Esophagus muscularis mucosa (tissue), 4 donors: ENCODE results near the gene ZNF397. TPM values are rescaled to one million over a fixed set of nuclear protein-coding genes. Genes with fewer than 3 reads are reported as not detected.

ENCODE experiments used
- DNase-seq: peaks from one replicate; pipeline ENCODE4 v3.0.0-alpha.2; 2017; ENCODE audit errors: extremely low spot score
- H3K27ac ChIP-seq, 4 donors: fragments of 200-600 bp; sonication (generic); replicated peaks in 1 of 4; 1 replicate in 3 of 4; 2 replicates in 1 of 4; pipeline ENCODE4 v1.5.1; 2016 to 2019; ENCODE audit warnings: mild to moderate bottlenecking in 1 of 4
- H3K27me3 ChIP-seq, 4 donors: fragments of 200-600 bp; sonication (generic); one replicate each; pipeline versions ENCODE4 v1.5.1 to v1.6.0; 2016 to 2019
- H3K36me3 ChIP-seq, 4 donors: fragments of 200-600 bp; sonication (generic); one replicate each; pipeline ENCODE4 v1.5.1; 2016 to 2019
- H3K4me1 ChIP-seq, 4 donors: fragments of 200-600 bp; sonication (generic); one replicate each; pipeline ENCODE4 v1.5.1; 2016 to 2019
- H3K4me3 ChIP-seq, 4 donors: fragments of 200-600 bp; sonication (generic); 1 replicate in 2 of 4; 2 replicates in 2 of 4; pipeline ENCODE4 v1.5.1; 2016 to 2019; ENCODE audit warnings: mild to moderate bottlenecking in 4 of 4, moderate library complexity in 1 of 4
- H3K9me3 ChIP-seq, 4 donors: fragments of 200-600 bp; sonication (generic); 1 replicate in 3 of 4; 2 replicates in 1 of 4; pipeline ENCODE4 v1.5.1; 2016 to 2019
- CTCF ChIP-seq, 3 experiments: fragments of 200-600 bp in 2 of 3; fragments of 450-650 bp in 1 of 3; sonication (generic) in 2 of 3; IDR thresholded peaks; one replicate each; pipeline ENCODE4 v1.5.1; 2017 to 2019; ENCODE audit warnings: antibody characterized with exemption in 3 of 3, mild to moderate bottlenecking in 2 of 3, moderate library complexity in 1 of 3
- EP300 ChIP-seq: sonication (generic); formaldehyde crosslinking; IDR thresholded peaks from one replicate; pipeline ENCODE4 v1.6.1; 2017; ENCODE audit warnings: antibody characterized with exemption
- POLR2A ChIP-seq: fragments of 450-650 bp; IDR thresholded peaks from one replicate; pipeline ENCODE4 v1.6.1; 2017; ENCODE audit warnings: antibody characterized with exemption, moderate library complexity, mild to moderate bottlenecking, low read depth
- POLR2AphosphoS5 ChIP-seq, 2 donors: sonication (generic); formaldehyde crosslinking; IDR thresholded peaks; one replicate each; pipeline ENCODE4 v1.6.1; 2017; ENCODE audit warnings: antibody characterized with exemption in 2 of 2
- WGBS: methylation state at CpG from one replicate; pipeline ENCODE4 v1.1.5; 2018; 5-methylcytosine and 5-hydroxymethylcytosine counted together
- intact Hi-C: fragments of 100-400 bp; cut with DNase I; formaldehyde crosslinking; loops from one replicate; pipeline ENCODE4 v1.15.1; 2023
- total RNA-seq, 4 donors: library from RNA; depleted of rRNA; stranded (reverse); fragments of >200 nt; gene quantifications; one replicate each; pipeline versions ENCODE4 v1.1.0 to v1.2.1, GENCODE V29; 2016

The ZNF397 gene
- total RNA-seq, 4 donors from 2014 or later = 22.2 to 27.8 (median 24.9) TPM

- H3K4me3 ChIP-seq = no peak overlapping the region
- no peak for DNase-seq
- peaks cover 10 to 23% (median 22%) of the 10 kb centered on the region in 4 donors for H3K4me1 ChIP-seq
- intact Hi-C loops = loop anchor here (5.0 to 10.0 kb wide), 2 partner anchors 53 to 240 kb away; no protein-coding TSS in a partner anchor
- peaks cover 58 to 71% (median 64%) of the 10 kb centered on the region in 4 donors for H3K36me3 ChIP-seq
- no peaks in the 10 kb centered on the region for H3K27me3 ChIP-seq
- H3K9me3 ChIP-seq = no peaks in the 10 kb centered on the region
- no peak overlapping the region for H3K27ac ChIP-seq
- TF ChIP-seq CTCF (IDR thresholded peaks at IDR 0.05) (no peak), POLR2AphosphoS5 (IDR thresholded peaks at IDR 0.05) (no peak), POLR2A (no peak), EP300 (no peak)
- 94% methylated on average over 4 of the region's 4 CpGs for WGBS
Measured at GRCh38 chr18:35244671-35245070, 3.8 kb downstream of the ZNF397 start.

- DNase-seq = no peak
Measured at GRCh38 chr18:35245719-35246317, 5.0 kb downstream of the ZNF397 start.

GRCh38 chr18:35246831-35247230, 6.0 kb downstream of the ZNF397 start:
- Histone ChIP-seq H3K4me1 (peaks cover 10 to 16% (median 14%) of the 10 kb centered on the region in 4 donors), H3K27me3 (no peaks in the 10 kb centered on the region), H3K9me3 (no peaks in the 10 kb centered on the region), H3K36me3 (peaks cover 58 to 87% (median 75%) of the 10 kb centered on the region in 4 donors), H3K4me3 (no peak overlapping the region), H3K27ac (peak overlapping the region in 1 of 4 donors; percentile 7)
- TF ChIP-seq CTCF (IDR thresholded peaks at IDR 0.05) (no peak), EP300 (no peak), POLR2A (no peak), POLR2AphosphoS5 (IDR thresholded peaks at IDR 0.05) (no peak)
- no peak for DNase-seq
- intact Hi-C loops = loop anchor here (5.0 to 10.0 kb wide), 2 partner anchors 50 to 242 kb away; no protein-coding TSS in a partner anchor

More at GRCh38 chr18:35245719-35246317, 5.0 kb downstream of the ZNF397 start:
- 99% methylated on average over 4 of the region's 4 CpGs for WGBS
- H3K4me3 ChIP-seq = no peak overlapping the region
- no peaks in the 10 kb centered on the region for H3K9me3 ChIP-seq
- TF ChIP-seq CTCF (IDR thresholded peaks at IDR 0.05) (no peak), EP300 (no peak), POLR2AphosphoS5 (IDR thresholded peaks at IDR 0.05) (no peak), POLR2A (no peak)
- H3K4me1 ChIP-seq = peaks cover 10 to 19% (median 18%) of the 10 kb centered on the region in 4 donors
- intact Hi-C loops = loop anchor here (5.0 to 10.0 kb wide), 2 partner anchors 51 to 241 kb away; no protein-coding TSS in a partner anchor
- H3K27me3 ChIP-seq = no peaks in the 10 kb centered on the region
- no peak overlapping the region for H3K27ac ChIP-seq
- H3K36me3 ChIP-seq = peaks cover 58 to 83% (median 70%) of the 10 kb centered on the region in 4 donors

- Histone ChIP-seq H3K4me1 (peaks cover 3 to 8% (median 6%) of the 10 kb centered on the region in 4 donors), H3K4me3 (no peak overlapping the region), H3K27me3 (no peaks in the 10 kb centered on the region), H3K36me3 (peaks cover 58 to 89% (median 76%) of the 10 kb centered on the region in 4 donors), H3K27ac (peak overlapping the region in 1 of 4 donors; percentile 7), H3K9me3 (no peaks in the 10 kb centered on the region)
- WGBS = 91% methylated on average over 14 of the region's 14 CpGs
- TF ChIP-seq CTCF (IDR thresholded peaks at IDR 0.05) = no peak
- no peak for TF ChIP-seq POLR2AphosphoS5 (IDR thresholded peaks at IDR 0.05)
- TF ChIP-seq POLR2A = no peak
- TF ChIP-seq EP300 = no peak
- no peak for DNase-seq
- intact Hi-C loops = loop anchor here (5.0 to 10.0 kb wide), 2 partner anchors 50 to 243 kb away; no protein-coding TSS in a partner anchor
Measured at GRCh38 chr18:35247412-35248249, 6.8 kb downstream of the ZNF397 start.
